ENCODE data around the gene DENND1A. TPM values are rescaled to one million over a fixed set of nuclear protein-coding genes. Genes with fewer than 3 reads are reported as not detected.

DENND1A gene
- total and polyA plus RNA-seq, 2 donors from 2014 or later: 16.3 to 19.6 TPM

- TF ChIP-seq, protein P1, sequence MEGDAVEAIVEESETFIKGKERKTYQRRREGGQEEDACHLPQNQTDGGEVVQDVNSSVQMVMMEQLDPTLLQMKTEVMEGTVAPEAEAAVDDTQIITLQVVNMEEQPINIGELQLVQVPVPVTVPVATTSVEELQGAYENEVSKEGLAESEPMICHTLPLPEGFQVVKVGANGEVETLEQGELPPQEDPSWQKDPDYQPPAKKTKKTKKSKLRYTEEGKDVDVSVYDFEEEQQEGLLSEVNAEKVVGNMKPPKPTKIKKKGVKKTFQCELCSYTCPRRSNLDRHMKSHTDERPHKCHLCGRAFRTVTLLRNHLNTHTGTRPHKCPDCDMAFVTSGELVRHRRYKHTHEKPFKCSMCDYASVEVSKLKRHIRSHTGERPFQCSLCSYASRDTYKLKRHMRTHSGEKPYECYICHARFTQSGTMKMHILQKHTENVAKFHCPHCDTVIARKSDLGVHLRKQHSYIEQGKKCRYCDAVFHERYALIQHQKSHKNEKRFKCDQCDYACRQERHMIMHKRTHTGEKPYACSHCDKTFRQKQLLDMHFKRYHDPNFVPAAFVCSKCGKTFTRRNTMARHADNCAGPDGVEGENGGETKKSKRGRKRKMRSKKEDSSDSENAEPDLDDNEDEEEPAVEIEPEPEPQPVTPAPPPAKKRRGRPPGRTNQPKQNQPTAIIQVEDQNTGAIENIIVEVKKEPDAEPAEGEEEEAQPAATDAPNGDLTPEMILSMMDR (IDR thresholded peaks at IDR 0.05; ENCODE audit: borderline replicate concordance, extremely low read depth, insufficient read depth): no peak
- DNase-seq (no peak), FAIRE-seq (no peak)
- Histone ChIP-seq H3K9ac (ENCODE audit: low read length in 3 of 3) (no peak overlapping the region), H3K27ac (ENCODE audit: low read depth in 2 of 2, low read length in 2 of 2) (no peak overlapping the region), H3K4me1 (ENCODE audit: control insufficient read depth in 2 of 3, insufficient read depth in 2 of 3, low read depth in 1 of 3, low read length in 3 of 3) (no peaks in the 10 kb centered on the region), H3K27me3 (ENCODE audit: control insufficient read depth, insufficient read depth, low read length) (no peaks in the 10 kb centered on the region), H3K36me3 (ENCODE audit: control insufficient read depth in 2 of 3, insufficient read depth in 3 of 3, low read length in 3 of 3) (no peaks in the 10 kb centered on the region), H3K4me3 (ENCODE audit: low read length in 3 of 3) (no peak overlapping the region), H3K9me3 (ENCODE audit: control insufficient read depth in 2 of 3, insufficient read depth in 1 of 3, low read length in 3 of 3) (no peaks in the 10 kb centered on the region)
- intact Hi-C loops (cut with DNase I): no loop called here
These were observed 542.2 kb downstream of the DENND1A start for GRCh38 chr9:123387686-123388085.

GRCh38 chr9:123383512-123384170 lies 546.3 kb downstream of the DENND1A start:
- H3K9ac ChIP-seq (ENCODE audit: low read length in 3 of 3): no peak overlapping the region
- FAIRE-seq (no peak), DNase-seq (peak in 1 of 5 donors; percentile 48)
- H3K36me3 ChIP-seq (ENCODE audit: control insufficient read depth in 2 of 3, insufficient read depth in 3 of 3, low read length in 3 of 3): no peaks in the 10 kb centered on the region
- H3K27ac ChIP-seq (ENCODE audit: low read depth in 2 of 2, low read length in 2 of 2): no peak overlapping the region
- TF ChIP-seq, protein P1 (IDR thresholded peaks at IDR 0.05; ENCODE audit: borderline replicate concordance, extremely low read depth, insufficient read depth): no peak
- H3K4me1 ChIP-seq (ENCODE audit: control insufficient read depth in 2 of 3, insufficient read depth in 2 of 3, low read depth in 1 of 3, low read length in 3 of 3): no peaks in the 10 kb centered on the region
- H3K4me3 ChIP-seq (ENCODE audit: low read length in 3 of 3): no peak overlapping the region
- no peaks in the 10 kb centered on the region for H3K27me3 ChIP-seq (ENCODE audit: control insufficient read depth, insufficient read depth, low read length)
- intact Hi-C loops (cut with DNase I): no loop called here
- no peaks in the 10 kb centered on the region for H3K9me3 ChIP-seq (ENCODE audit: control insufficient read depth in 2 of 3, insufficient read depth in 1 of 3, low read length in 3 of 3)

DNA sequence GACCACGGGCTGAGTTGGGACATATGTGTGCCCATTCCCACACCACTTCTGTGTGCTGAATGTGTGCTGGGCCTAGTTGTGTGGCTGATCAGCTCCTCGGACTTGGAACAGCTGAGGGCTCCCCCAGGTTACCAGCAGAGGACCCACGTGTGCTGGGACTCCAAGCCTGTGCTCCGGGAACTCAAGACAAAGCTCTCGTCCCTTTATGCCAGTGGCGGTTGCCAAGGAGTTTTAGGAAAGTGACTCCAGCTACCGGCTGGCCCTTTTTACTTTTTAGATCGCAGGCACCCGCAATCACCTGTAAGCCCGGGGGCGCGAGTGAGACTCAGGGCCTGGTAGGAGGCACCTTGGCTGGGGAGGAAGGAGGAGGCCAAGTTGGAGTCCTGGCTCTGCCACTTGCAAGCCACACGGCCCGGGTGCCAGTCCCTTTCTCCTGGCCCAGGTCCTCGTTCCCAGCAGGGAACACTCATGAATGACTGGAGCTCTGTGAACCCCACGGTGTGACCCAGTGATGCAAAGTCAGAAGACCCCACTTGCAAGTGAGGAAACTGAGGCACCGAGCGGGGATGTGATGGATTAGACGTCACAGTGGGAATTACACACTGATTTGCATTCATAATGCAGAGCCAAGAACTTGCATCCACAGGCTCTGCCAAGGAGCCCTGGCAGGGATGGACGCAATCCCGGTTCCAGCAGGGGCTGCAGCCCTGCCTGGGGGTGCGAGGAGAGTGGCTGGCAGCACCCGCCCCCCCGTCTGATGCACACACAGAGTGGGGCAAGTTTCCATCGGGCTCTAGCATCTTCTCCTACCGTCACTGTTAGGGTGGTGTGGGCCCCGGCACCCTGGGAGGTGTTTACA lies 547.0 kb downstream of the DENND1A start:
- no peaks in the 10 kb centered on the region for H3K36me3 ChIP-seq (ENCODE audit: control insufficient read depth in 2 of 3, insufficient read depth in 3 of 3, low read length in 3 of 3)
- H3K9ac ChIP-seq (ENCODE audit: low read length in 3 of 3): no peak overlapping the region
- TF ChIP-seq, protein P1 (IDR thresholded peaks at IDR 0.05; ENCODE audit: borderline replicate concordance, extremely low read depth, insufficient read depth): no peak
- DNase-seq (peak in 1 of 5 donors; percentile 48), FAIRE-seq (no peak)
- no peak overlapping the region for H3K27ac ChIP-seq (ENCODE audit: low read depth in 2 of 2, low read length in 2 of 2)
- no peaks in the 10 kb centered on the region for H3K27me3 ChIP-seq (ENCODE audit: control insufficient read depth, insufficient read depth, low read length)
- H3K4me1 ChIP-seq (ENCODE audit: control insufficient read depth in 2 of 3, insufficient read depth in 2 of 3, low read depth in 1 of 3, low read length in 3 of 3): no peaks in the 10 kb centered on the region
- H3K4me3 ChIP-seq (ENCODE audit: low read length in 3 of 3): no peak overlapping the region
- no peaks in the 10 kb centered on the region for H3K9me3 ChIP-seq (ENCODE audit: control insufficient read depth in 2 of 3, insufficient read depth in 1 of 3, low read length in 3 of 3)
- intact Hi-C loops (cut with DNase I): no loop called here

Measured in kidney (tissue), 14 donors.